K562 (cell line): ENCODE data around the gene TMEM200A. TPM values are rescaled to one million over a fixed set of nuclear protein-coding genes. Genes with fewer than 3 reads are reported as not detected.

Source experiments
- ATAC-seq: fragments of 200-7000 bp; cut with Tn5 transposase; 3 replicates; pipeline ENCODE4 v1.9.1; 2020; ENCODE audit warnings: moderate library complexity
- BruUV-seq: library from RNA; stranded (reverse); fragments of 400-500 nt; replicated peaks from 2 replicates; lab custom pipeline; 2021; lab: Mats Ljungman, UMichigan
- CTCF ChIA-PET: fragments of 300-600 bp; formaldehyde crosslinking; extraction: SDS; loops from one replicate; lab custom pipeline; 2021; ENCODE audit warnings: low intra/inter-chr PET ratio; lab: Yijun Ruan, JAX
- POLR2A ChIA-PET: fragments of 300-600, 350-650 bp; sonication (Branson Sonifier 250); formaldehyde crosslinking; extraction: SDS; loops from one replicate; lab custom pipeline; 2021; ENCODE audit warnings: antibody characterized with exemption, inconsistent platforms; lab: Yijun Ruan, JAX
- DNase-seq, 4 experiments: peaks; one replicate each; pipeline versions ENCODE4 v3.0.0 to v3.0.0-alpha.2; 2011 to 2018; ENCODE audit warnings: low spot score in 3 of 4, mixed read lengths in 3 of 4; ENCODE audit errors: extremely low read depth in 1 of 4
- FAIRE-seq: peaks from 2 replicates; lab custom pipeline; 2011; peaks lifted over from hg19 to GRCh38; lab: Jason Lieb, UNC
- H2AFZ ChIP-seq: 2 replicates; pipeline ENCODE4 v1.6.0; 2011; ENCODE audit warnings: low read depth, low read length, control low read depth, inconsistent platforms
- H3K27ac ChIP-seq: fragments of 200-600 bp; 3 replicates; pipeline ENCODE4 v1.8.0; 2011; ENCODE audit warnings: low read depth, mild to moderate bottlenecking, control low read depth, inconsistent platforms, low read length, moderate library complexity, mixed read lengths; ENCODE audit errors: extremely low read depth
- H3K27me3 ChIP-seq, 2 experiments: fragments of 300-600 bp in 1 of 2; 2 replicates in 1 of 2; 3 replicates in 1 of 2; pipeline versions ENCODE4 v1.6.0 to v1.8.0; 2011; ENCODE audit warnings: inconsistent platforms in 2 of 2, low read length in 2 of 2, mild to moderate bottlenecking in 1 of 2, mixed read lengths in 1 of 2, moderate library complexity in 1 of 2; ENCODE audit not compliant: control insufficient read depth in 2 of 2, insufficient read depth in 2 of 2
- H3K36me3 ChIP-seq: fragments of 300-600 bp; 3 replicates; pipeline ENCODE4 v1.8.0; 2011; ENCODE audit warnings: mild to moderate bottlenecking, low read length, inconsistent platforms; ENCODE audit not compliant: control insufficient read depth, insufficient read depth
- H3K4me1 ChIP-seq, 2 experiments: fragments of 200-600 bp in 1 of 2; replicated peaks in 1 of 2; 2 replicates in 1 of 2; 3 replicates in 1 of 2; pipeline versions ENCODE4 v1.5.1 to v1.8.0; 2011; ENCODE audit warnings: inconsistent platforms in 2 of 2, low read length in 2 of 2, mild to moderate bottlenecking in 1 of 2, mixed read lengths in 1 of 2, moderate library complexity in 1 of 2; ENCODE audit not compliant: control insufficient read depth in 2 of 2, insufficient read depth in 2 of 2
- H3K4me2 ChIP-seq: 2 replicates; pipeline ENCODE4 v1.6.1; 2011; ENCODE audit warnings: low read length, control low read depth, inconsistent platforms, mixed read lengths; ENCODE audit not compliant: insufficient read depth
- H3K4me3 ChIP-seq: fragments of 200-600 bp; sonication (generic), shearing (Covaris generic); 2 replicates; pipeline ENCODE4 v1.5.1; 2016; ENCODE audit warnings: control low read depth, inconsistent platforms
- H3K79me2 ChIP-seq: fragments of 200-600 bp; 3 replicates; pipeline ENCODE4 v1.8.0; 2011; ENCODE audit warnings: low read length, inconsistent platforms; ENCODE audit not compliant: control insufficient read depth, insufficient read depth
- H3K9ac ChIP-seq, 2 experiments: 2 replicates each; pipeline versions ENCODE4 v1.6.0 to v1.6.1; 2011; ENCODE audit warnings: low read depth in 2 of 2, low read length in 2 of 2, control low read depth in 1 of 2, inconsistent platforms in 1 of 2, mild to moderate bottlenecking in 1 of 2, mixed read lengths in 1 of 2; ENCODE audit not compliant: insufficient read depth in 1 of 2
- H3K9me1 ChIP-seq: one replicate; pipeline ENCODE4 v1.6.0; 2011; ENCODE audit warnings: inconsistent platforms, mild to moderate bottlenecking, low read length, moderate library complexity; ENCODE audit not compliant: control insufficient read depth, insufficient read depth
- H3K9me3 ChIP-seq: replicated peaks from 2 replicates; pipeline ENCODE4 v1.5.1; 2011; ENCODE audit warnings: low read depth, low read length, inconsistent platforms; ENCODE audit not compliant: control insufficient read depth, insufficient read depth
- H4K20me1 ChIP-seq: replicated peaks from 2 replicates; pipeline ENCODE4 v1.6.1; 2011; ENCODE audit warnings: low read length, inconsistent platforms, mixed read lengths; ENCODE audit not compliant: control insufficient read depth, insufficient read depth
- HNRNPH1 ChIP-seq: fragments of 200-400 bp; formaldehyde crosslinking; optimal IDR thresholded peaks from 2 replicates; pipeline ENCODE3; 2017; ENCODE audit warnings: low read depth, mild to moderate bottlenecking, low read length, moderate library complexity
- ID3 ChIP-seq, 2 experiments: fragments of 250-450 bp in 1 of 2; fragments of 450-650 bp in 1 of 2; sonication (Bioruptor Pico) in 1 of 2; IDR thresholded peaks; 2 replicates each; pipeline versions ENCODE4 v1.6.1 to v1.8.0; 2016 to 2021; ENCODE audit warnings: mild to moderate bottlenecking in 2 of 2, moderate library complexity in 2 of 2, missing compliant biosample characterization in 1 of 2, missing genetic modification characterization in 1 of 2
- TCF7L2 ChIP-seq: fragments of 150-350 bp; IDR thresholded peaks from 2 replicates; pipeline ENCODE4 v1.6.1; 2016; ENCODE audit warnings: low read depth, mild to moderate bottlenecking, low read length, moderate library complexity
- ZBTB43 ChIP-seq: sonication (generic); formaldehyde crosslinking; IDR thresholded peaks from 2 replicates; pipeline ENCODE4 v1.8.0; 2023; ENCODE audit warnings: mild to moderate bottlenecking, missing genetic modification reagents
- ZNF75A ChIP-seq: fragments of 450-650 bp; formaldehyde crosslinking; IDR thresholded peaks from 2 replicates; pipeline ENCODE4 v1.4.0; 2020; ENCODE audit warnings: mild to moderate bottlenecking
- WGBS: fragments of 100-300 bp; shearing (Covaris generic); methylation state at CpG from one replicate; pipeline ENCODE4 v1.1.6; 2016; ENCODE audit warnings: low coverage, mixed read lengths; ENCODE audit not compliant: insufficient coverage; ENCODE audit errors: missing lambda C conversion rate; 5-methylcytosine and 5-hydroxymethylcytosine counted together
- in situ Hi-C: fragments of 300-500 bp; cut with MboI; formaldehyde crosslinking; loops from 4 replicates; pipeline ENCODE4 v1.15.0; 2018; ENCODE audit warnings: inconsistent platforms, mixed read lengths
- intact Hi-C: fragments of 100-400 bp; cut with micrococcal nuclease; formaldehyde crosslinking; loops from 2 replicates; pipeline ENCODE4 v1.14.2; 2022
- polyA plus RNA-seq, 8 experiments: library from polyadenylated mRNA; depleted of rRNA in 4 of 8; stranded (reverse) in 5 of 8; unstranded in 3 of 8; fragments of >200 nt; fragmentation: Nextera tagmentation in 2 of 8; fragmentation: Illumina TruSeq in 1 of 8; extraction: Ambion mirVana in 2 of 8; extraction: Trizol in 1 of 8; gene quantifications; 2 replicates each; pipeline versions ENCODE4 v1.2.1 to v1.2.3, GENCODE V29; 2011 to 2014; ENCODE audit warnings: inconsistent platforms in 1 of 8, missing spikeins in 1 of 8
- total RNA-seq, 7 experiments: library from RNA; depleted of rRNA in 6 of 7; stranded (reverse); fragments of >200 nt in 6 of 7; fragmentation: Illumina TruSeq in 2 of 7; extraction: Trizol in 2 of 7; gene quantifications; 2 replicates each; pipeline versions ENCODE4 v1.2.1 to v1.2.3, GENCODE V29; 2011 to 2021; ENCODE audit warnings: low replicate concordance in 1 of 7

The TMEM200A gene
- total and polyA plus RNA-seq, 9 of the 15 experiments (the other 6 are each of a cell fraction or from before 2014, with no cell fraction given) = 0.04 TPM; not detected in 8

- WGBS = 0% methylated on average over 3 of the region's 3 CpGs
- Histone ChIP-seq H3K9me3 (no peaks in the 10 kb centered on the region), H3K4me1 (no peaks in the 10 kb centered on the region), H3K4me3 (no peak overlapping the region), H4K20me1 (no peaks in the 10 kb centered on the region), H2AFZ (no peak overlapping the region), H3K36me3 (no peaks in the 10 kb centered on the region), H3K27me3 (no peaks in the 10 kb centered on the region), H3K4me2 (no peak overlapping the region), H3K27ac (no peak overlapping the region), H3K9ac (no peak overlapping the region), H3K79me2 (no peaks in the 10 kb centered on the region), H3K9me1 (no peaks in the 10 kb centered on the region)
- ChIA-PET POLR2A (no interaction called here), CTCF (no interaction called here)
- ATAC-seq = no peak
- DNase-seq = no peak
- no peak for FAIRE-seq
- in situ Hi-C loops = no loop called here
- no peak for TF ChIP-seq HNRNPH1
- no TSS peak for BruUV-seq
- intact Hi-C loops = no loop called here
These were observed 68.5 kb downstream of the TMEM200A start for GRCh38 chr6:130434174-130434873.

GRCh38 chr6:130435181-130435580, 69.4 kb downstream of the TMEM200A start:
- no peaks in the 10 kb centered on the region for H3K9me1 ChIP-seq
- H3K9ac ChIP-seq = no peak overlapping the region
- CTCF ChIA-PET = no interaction called here
- H3K36me3 ChIP-seq = no peaks in the 10 kb centered on the region
- no peaks in the 10 kb centered on the region for H4K20me1 ChIP-seq
- TF ChIP-seq TCF7L2 (no peak), ZNF75A (CRISPR knock-in tag) (no peak), ZBTB43 (CRISPR knock-in tag) (no peak), ID3 (CRISPR knock-in tag; IDR thresholded peaks at IDR 0.05) (no peak), ID3 (tag; IDR thresholded peaks at IDR 0.05) (no peak)
- no peak overlapping the region for H3K4me2 ChIP-seq
- ATAC-seq = no peak
- H2AFZ ChIP-seq = no peak overlapping the region
- intact Hi-C loops (no loop called here), in situ Hi-C loops (no loop called here)
- no peaks in the 10 kb centered on the region for H3K4me1 ChIP-seq
- POLR2A ChIA-PET = no interaction called here
- no peak overlapping the region for H3K4me3 ChIP-seq
- no peak for FAIRE-seq
- 0% methylated on average over 4 of the region's 4 CpGs for WGBS
- BruUV-seq = no TSS peak
- no peak for DNase-seq
- H3K79me2 ChIP-seq = no peaks in the 10 kb centered on the region
- no peak overlapping the region for H3K27ac ChIP-seq
- H3K9me3 ChIP-seq = no peaks in the 10 kb centered on the region
- H3K27me3 ChIP-seq = no peaks in the 10 kb centered on the region
